IPS-20b (cell line): Measurements from ENCODE around the gene STH.

Source experiments
- H3K27ac ChIP-seq: one replicate; pipeline ENCODE4 v1.5.1; 2013; ENCODE audit warnings: low read length
- H3K27me3 ChIP-seq: 2 replicates; pipeline ENCODE4 v1.6.1; 2013; ENCODE audit warnings: mild to moderate bottlenecking, low read length, inconsistent platforms; ENCODE audit not compliant: insufficient read depth
- H3K36me3 ChIP-seq: 2 replicates; pipeline ENCODE4 v1.6.1; 2013; ENCODE audit warnings: low read depth, mild to moderate bottlenecking, inconsistent platforms, low read length, moderate library complexity; ENCODE audit not compliant: insufficient read depth
- H3K4me1 ChIP-seq: 2 replicates; pipeline ENCODE4 v1.6.1; 2013; ENCODE audit warnings: mild to moderate bottlenecking, control low read depth, inconsistent platforms, low read length, moderate library complexity; ENCODE audit not compliant: insufficient read depth
- H3K4me3 ChIP-seq: 2 replicates; pipeline ENCODE4 v1.5.1; 2013; ENCODE audit warnings: mild to moderate bottlenecking, low read length, inconsistent platforms
- H3K9ac ChIP-seq: 2 replicates; pipeline ENCODE4 v1.6.1; 2013; ENCODE audit warnings: low read depth, mild to moderate bottlenecking, inconsistent platforms, low read length, moderate library complexity
- H3K9me3 ChIP-seq: 2 replicates; pipeline ENCODE4 v1.6.1; 2013; ENCODE audit warnings: mild to moderate bottlenecking, low read depth, low read length, inconsistent platforms; ENCODE audit not compliant: insufficient read depth

Gene STH

DNA sequence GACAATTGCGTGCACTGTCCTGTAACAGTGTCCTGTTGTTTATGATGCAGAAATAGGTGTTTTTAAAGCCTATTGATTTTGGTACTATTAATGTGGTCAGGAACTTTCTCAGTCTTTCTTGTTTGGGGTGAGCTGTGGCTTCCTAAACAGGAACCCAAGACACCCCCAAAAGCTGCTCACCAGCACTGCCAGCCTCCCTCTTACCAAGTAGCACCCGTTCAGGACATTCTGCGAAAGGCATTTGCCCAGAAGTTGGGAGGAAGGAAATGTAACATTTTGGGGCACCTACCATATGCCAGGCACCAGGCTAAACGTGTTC is 21.6 kb upstream of the STH start:
- no peaks in the 10 kb centered on the region for H3K9me3 ChIP-seq
- no peaks in the 10 kb centered on the region for H3K4me1 ChIP-seq
- no peak overlapping the region for H3K4me3 ChIP-seq
- H3K27ac ChIP-seq: no peak overlapping the region
- no peaks in the 10 kb centered on the region for H3K36me3 ChIP-seq
- H3K9ac ChIP-seq: no peak overlapping the region
- 0 out of 2 replicates have a peak, but pooled peaks cover 4% of the 10 kb centered on the region for H3K27me3 ChIP-seq

DNA sequence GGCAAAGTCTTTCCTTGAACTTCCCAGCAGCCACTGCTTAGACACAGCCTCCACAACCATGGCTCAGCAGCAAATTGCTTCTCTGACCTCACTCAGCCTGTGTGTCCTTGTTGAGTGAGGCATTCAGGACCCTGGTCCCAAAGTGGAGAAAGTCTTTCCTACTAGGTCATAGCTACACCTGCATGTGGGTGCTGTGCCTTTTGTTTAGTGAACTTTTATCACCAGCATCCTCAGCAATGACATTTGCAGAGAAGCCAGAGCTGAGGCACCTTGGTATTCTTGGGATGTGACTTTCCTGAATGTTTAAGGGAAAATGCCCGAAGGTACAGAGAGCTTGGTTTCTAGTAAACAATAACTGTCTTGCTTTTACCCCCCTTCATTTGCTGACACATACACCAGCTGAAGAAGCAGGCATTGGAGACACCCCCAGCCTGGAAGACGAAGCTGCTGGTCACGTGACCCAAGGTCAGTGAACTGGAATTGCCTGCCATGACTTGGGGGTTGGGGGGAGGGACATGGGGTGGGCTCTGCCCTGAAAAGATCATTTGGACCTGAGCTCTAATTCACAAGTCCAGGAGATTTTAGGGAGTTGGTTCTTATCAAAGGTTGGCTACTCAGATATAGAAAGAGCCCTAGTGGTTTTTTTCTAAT is 20.9 kb upstream of the STH start:
- no peaks in the 10 kb centered on the region for H3K36me3 ChIP-seq

GRCh38 chr17:45979137-45979536 is 19.9 kb upstream of the STH start:
- no peak overlapping the region for H3K4me3 ChIP-seq
- no peaks in the 10 kb centered on the region for H3K27me3 ChIP-seq
- H3K4me1 ChIP-seq: no peaks in the 10 kb centered on the region
- H3K27ac ChIP-seq: no peak overlapping the region
- no peak overlapping the region for H3K9ac ChIP-seq
- H3K9me3 ChIP-seq: no peaks in the 10 kb centered on the region
- H3K36me3 ChIP-seq: no peaks in the 10 kb centered on the region

More for the DNA sequence above, 20.9 kb upstream of the STH start:
- H3K9ac ChIP-seq: no peak overlapping the region
- no peaks in the 10 kb centered on the region for H3K9me3 ChIP-seq
- no peaks in the 10 kb centered on the region for H3K27me3 ChIP-seq
- H3K4me1 ChIP-seq: no peaks in the 10 kb centered on the region
- H3K27ac ChIP-seq: no peak overlapping the region
- no peak overlapping the region for H3K4me3 ChIP-seq

- no peaks in the 10 kb centered on the region for H3K36me3 ChIP-seq
- H3K4me3 ChIP-seq: no peak overlapping the region
- no peaks in the 10 kb centered on the region for H3K27me3 ChIP-seq
- H3K4me1 ChIP-seq: no peaks in the 10 kb centered on the region
- H3K27ac ChIP-seq: no peak overlapping the region
- no peak overlapping the region for H3K9ac ChIP-seq
- H3K9me3 ChIP-seq: no peaks in the 10 kb centered on the region
These were observed 18.2 kb upstream of the STH start for GRCh38 chr17:45980855-45981254.

GRCh38 chr17:45981306-45981705 is 17.7 kb upstream of the STH start:
- Histone ChIP-seq H3K9me3 (no peaks in the 10 kb centered on the region), H3K9ac (no peak overlapping the region), H3K4me1 (no peaks in the 10 kb centered on the region)

GRCh38 chr17:45982791-45983613 is 16.0 kb upstream of the STH start:
- no peaks in the 10 kb centered on the region for H3K27me3 ChIP-seq
- no peak overlapping the region for H3K27ac ChIP-seq
- H3K9ac ChIP-seq: no peak overlapping the region
- H3K9me3 ChIP-seq: no peaks in the 10 kb centered on the region
- no peak overlapping the region for H3K4me3 ChIP-seq
- no peaks in the 10 kb centered on the region for H3K4me1 ChIP-seq
- H3K36me3 ChIP-seq: no peaks in the 10 kb centered on the region

More at GRCh38 chr17:45981306-45981705, 17.7 kb upstream of the STH start:
- H3K27ac ChIP-seq: no peak overlapping the region
- H3K4me3 ChIP-seq: no peak overlapping the region
- no peaks in the 10 kb centered on the region for H3K27me3 ChIP-seq
- no peaks in the 10 kb centered on the region for H3K36me3 ChIP-seq

DNA sequence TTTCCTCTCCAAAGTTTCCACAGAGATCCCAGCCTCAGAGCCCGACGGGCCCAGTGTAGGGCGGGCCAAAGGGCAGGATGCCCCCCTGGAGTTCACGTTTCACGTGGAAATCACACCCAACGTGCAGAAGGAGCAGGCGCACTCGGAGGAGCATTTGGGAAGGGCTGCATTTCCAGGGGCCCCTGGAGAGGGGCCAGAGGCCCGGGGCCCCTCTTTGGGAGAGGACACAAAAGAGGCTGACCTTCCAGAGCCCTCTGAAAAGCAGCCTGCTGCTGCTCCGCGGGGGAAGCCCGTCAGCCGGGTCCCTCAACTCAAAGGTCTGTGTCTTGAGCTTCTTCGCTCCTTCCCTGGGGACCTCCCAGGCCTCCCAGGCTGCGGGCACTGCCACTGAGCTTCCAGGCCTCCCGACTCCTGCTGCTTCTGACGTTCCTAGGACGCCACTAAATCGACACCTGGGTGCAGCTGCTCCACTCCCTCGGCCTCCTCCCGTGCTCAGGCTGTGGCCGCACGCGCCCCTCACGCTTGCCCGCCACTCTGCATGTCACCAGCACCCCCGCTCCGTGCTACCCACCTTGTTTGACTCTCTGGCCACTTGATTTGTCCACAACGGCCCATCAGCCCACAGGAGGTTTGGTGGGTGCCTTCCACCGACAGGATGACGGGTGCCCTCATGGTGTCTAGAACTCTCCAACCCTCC is 15.3 kb upstream of the STH start:
- Histone ChIP-seq H3K36me3 (no peaks in the 10 kb centered on the region), H3K9ac (no peak overlapping the region), H3K9me3 (no peaks in the 10 kb centered on the region), H3K27me3 (no peaks in the 10 kb centered on the region), H3K4me1 (no peaks in the 10 kb centered on the region), H3K27ac (no peak overlapping the region), H3K4me3 (no peak overlapping the region)

DNA sequence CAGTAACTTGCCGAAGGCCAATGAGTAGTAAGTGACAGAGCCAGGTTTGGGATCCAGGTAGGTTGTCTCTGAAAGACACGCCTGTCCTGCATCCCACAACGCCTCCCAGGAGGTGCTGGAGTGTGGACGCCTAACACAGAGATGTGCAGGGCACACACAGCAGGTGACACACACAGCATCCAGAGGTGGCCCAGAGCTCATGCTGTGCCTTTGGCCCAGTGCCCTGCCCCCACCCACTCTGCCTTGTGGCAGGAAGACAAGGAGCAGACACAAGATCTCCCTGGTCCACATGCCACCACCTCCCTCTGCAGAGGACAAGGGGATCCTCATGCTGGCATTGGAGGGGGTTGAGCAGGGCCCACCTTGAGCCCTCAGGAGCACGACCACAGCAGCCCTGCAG is 14.7 kb upstream of the STH start:
- Histone ChIP-seq H3K36me3 (no peaks in the 10 kb centered on the region), H3K9ac (no peak overlapping the region), H3K27ac (no peak overlapping the region), H3K9me3 (no peaks in the 10 kb centered on the region), H3K27me3 (no peaks in the 10 kb centered on the region), H3K4me3 (no peak overlapping the region), H3K4me1 (no peaks in the 10 kb centered on the region)

DNA sequence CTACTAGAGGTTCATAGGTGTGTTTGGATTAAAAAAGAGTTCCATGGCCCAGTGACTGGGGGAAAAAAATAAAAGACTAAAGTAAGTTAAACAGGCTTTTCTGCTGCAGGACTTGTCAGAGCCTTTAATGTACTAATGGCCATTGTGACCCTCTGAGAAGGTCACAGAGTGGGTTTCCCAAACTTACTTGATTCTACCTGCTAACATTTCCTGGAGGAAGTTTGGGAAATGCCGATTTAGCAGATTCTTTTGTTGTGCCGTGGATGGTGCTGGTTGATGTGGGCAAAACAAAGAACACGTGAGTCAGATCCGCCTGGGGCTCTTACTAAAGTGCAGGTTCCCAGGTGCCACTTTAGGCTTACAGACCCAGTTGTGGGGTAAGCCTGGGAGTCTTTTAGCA is 13.6 kb upstream of the STH start:
- no peaks in the 10 kb centered on the region for H3K9me3 ChIP-seq
- H3K36me3 ChIP-seq: no peaks in the 10 kb centered on the region
- H3K27me3 ChIP-seq: no peaks in the 10 kb centered on the region
- no peaks in the 10 kb centered on the region for H3K4me1 ChIP-seq
- no peak overlapping the region for H3K4me3 ChIP-seq
- H3K9ac ChIP-seq: no peak overlapping the region
- H3K27ac ChIP-seq: no peak overlapping the region

- Histone ChIP-seq H3K27ac (no peak overlapping the region), H3K4me1 (no peaks in the 10 kb centered on the region), H3K4me3 (no peak overlapping the region), H3K36me3 (no peaks in the 10 kb centered on the region), H3K27me3 (no peaks in the 10 kb centered on the region), H3K9ac (no peak overlapping the region), H3K9me3 (no peaks in the 10 kb centered on the region)
These were observed 13.0 kb upstream of the STH start for GRCh38 chr17:45986056-45986455.

GRCh38 chr17:45987706-45988105 is 11.3 kb upstream of the STH start:
- Histone ChIP-seq H3K36me3 (no peaks in the 10 kb centered on the region), H3K9me3 (no peaks in the 10 kb centered on the region), H3K4me1 (no peaks in the 10 kb centered on the region), H3K27ac (no peak overlapping the region), H3K4me3 (no peak overlapping the region), H3K9ac (no peak overlapping the region), H3K27me3 (no peaks in the 10 kb centered on the region)

GRCh38 chr17:45989759-45990158 is 9.3 kb upstream of the STH start:
- Histone ChIP-seq H3K9ac (no peak overlapping the region), H3K27ac (no peak overlapping the region), H3K4me1 (no peaks in the 10 kb centered on the region; the same call in 1 of the 2 replicates), H3K9me3 (no peaks in the 10 kb centered on the region), H3K27me3 (no peaks in the 10 kb centered on the region), H3K4me3 (no peak overlapping the region), H3K36me3 (no peaks in the 10 kb centered on the region)
